ENCODE measurements around the gene UNC13A.

UNC13A gene

DNA sequence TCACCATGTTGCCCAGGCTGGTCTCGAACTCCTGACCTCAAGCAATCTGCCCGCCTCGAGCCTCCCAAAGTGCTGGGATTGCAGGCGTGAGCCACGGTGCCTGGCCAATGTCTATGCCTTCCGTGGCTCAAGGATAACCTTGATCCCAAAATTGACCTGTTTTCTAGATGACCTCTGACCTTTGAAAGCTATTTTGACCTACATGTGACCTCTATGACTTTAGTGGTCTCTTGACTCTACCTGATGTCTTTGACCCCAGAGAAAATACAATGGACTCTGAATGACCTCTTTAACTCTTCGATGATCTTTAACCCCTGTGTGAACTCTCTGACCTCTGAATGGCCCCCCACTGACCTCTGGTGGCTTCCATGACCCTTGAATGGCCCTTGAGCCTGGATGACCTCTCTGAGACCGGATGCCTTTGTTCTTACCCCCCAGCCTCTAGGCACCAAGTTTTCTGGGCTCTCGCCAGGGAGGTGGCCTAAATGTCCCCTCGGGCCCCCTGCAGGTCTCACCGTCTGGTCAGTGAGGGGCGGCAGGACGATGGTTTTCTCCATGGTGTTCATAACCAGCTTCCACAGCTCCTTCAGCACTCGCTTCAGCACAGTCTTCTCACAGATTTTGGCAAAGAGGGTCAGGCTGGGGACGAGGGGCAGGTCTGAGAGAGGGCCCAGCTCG lies 63.7 kb downstream of the UNC13A start:
- DNase-seq = no peak

DNA sequence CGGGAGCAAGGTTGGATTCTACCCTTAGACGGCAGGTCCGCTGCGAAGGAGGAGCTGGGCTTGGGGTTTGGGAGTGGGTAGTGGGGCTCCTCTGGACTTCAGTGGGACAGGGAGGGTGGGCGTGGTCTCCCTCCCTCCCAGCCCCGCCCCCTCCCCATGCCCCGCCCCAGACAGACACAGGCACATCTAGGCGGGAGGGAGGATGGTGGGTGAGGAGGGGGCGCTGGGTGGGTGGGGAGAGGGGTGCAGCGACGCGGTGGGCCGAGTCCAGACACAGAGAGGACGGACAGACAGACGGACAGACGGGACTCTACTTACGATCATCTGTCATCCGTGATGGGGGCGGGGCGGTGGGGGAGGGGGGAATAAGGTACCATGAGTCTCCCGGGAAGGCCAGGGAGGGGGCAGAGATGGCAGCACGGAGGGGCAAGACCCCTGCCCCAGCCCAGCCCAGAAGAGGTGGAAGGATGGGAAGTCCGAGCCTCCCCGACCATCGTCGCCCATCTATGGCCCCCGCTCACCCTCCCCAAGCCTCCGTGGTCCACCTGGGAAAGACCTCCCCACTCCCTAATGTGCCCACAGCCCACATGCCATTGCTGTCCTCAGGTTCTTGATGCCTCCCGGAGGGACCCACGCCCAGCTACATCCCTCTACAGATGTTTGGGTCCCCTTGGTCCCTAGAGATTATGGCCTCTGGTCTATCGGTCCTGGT lies 64.8 kb downstream of the UNC13A start:
- no peak for DNase-seq

- no peak for DNase-seq
Measured at GRCh38 chr19:17620696-17621095, 67.5 kb downstream of the UNC13A start.

DNA sequence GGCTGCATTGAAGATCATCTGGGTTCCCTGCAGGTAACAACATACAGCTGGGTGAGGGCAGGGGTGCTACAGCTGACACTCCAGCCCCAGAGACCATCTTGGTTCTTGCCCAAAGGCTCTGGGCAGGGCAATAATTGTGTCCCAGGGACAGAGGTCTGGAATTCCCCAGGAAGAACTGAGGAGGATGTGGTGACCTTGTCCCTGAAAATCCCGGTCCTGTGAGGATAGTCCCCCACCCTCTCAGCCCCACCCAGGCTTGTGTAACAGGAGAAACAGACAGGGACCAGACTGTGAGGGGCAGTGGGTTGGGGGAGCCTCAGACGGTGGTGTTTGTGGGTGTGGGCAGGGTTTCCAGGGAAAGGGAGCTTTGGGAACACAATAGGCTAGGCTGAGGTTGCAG lies 69.2 kb downstream of the UNC13A start:
- no peak for DNase-seq

DNA sequence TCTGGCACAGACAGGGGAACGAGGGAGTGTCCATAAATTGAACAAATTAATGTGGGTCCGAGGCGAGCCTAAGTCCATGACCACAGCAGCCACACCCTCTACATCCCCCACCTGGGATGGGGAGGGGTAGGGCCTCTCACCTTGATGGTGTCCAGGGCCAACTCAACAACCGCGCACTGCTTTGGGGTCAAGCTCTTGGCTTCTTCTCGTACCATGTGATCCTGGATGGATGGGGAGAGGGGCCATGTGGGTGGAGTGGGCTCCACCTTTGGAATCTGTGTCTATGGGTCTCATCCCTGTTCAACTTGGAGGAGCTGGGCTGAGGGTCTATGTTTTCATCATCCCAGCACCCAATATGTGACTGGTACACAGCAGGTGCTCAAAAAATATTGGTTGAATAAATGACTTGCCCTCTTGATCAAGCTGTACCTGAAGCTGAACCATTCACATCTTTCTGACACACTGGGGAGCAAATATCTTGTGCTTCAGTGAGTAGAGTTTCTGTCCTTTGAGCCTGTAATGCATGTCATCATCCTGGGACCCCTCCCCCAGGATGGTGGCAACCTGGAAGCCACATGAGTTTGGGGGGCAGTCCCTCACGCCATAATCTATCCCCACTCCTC lies 69.8 kb downstream of the UNC13A start:
- no peak for DNase-seq

GRCh38 chr19:17617807-17618192 lies 70.4 kb downstream of the UNC13A start:
- no peak for DNase-seq

- no peak for DNase-seq
Measured at GRCh38 chr19:17616961-17617806, 71.0 kb downstream of the UNC13A start.

GRCh38 chr19:17616686-17616960 lies 71.5 kb downstream of the UNC13A start:
- no peak for DNase-seq

GRCh38 chr19:17615889-17616685 lies 72.1 kb downstream of the UNC13A start:
- DNase-seq = no peak

GRCh38 chr19:17614476-17614875 lies 73.7 kb downstream of the UNC13A start:
- DNase-seq = no peak

GRCh38 chr19:17611462-17612244 lies 76.5 kb downstream of the UNC13A start:
- no peak for DNase-seq

DNA sequence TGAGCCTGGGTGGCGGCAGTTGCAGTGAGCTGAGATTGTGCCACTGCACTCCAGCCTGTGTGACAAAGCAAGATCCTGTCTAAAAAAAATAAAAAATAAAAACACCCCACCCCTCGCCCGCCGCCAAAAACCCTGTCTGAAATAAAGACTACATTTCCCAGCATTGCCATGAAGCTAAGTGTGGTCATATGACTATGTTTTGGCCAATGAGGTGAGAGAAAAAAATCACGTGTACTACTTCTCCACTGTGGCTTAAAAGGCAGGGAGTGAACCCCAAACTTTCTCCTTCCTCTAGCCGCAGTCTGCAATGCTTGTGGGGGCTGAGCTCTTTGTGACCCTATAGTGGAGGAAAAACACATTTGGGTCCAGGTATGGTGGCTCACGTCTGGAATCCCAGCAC lies 77.8 kb downstream of the UNC13A start:
- DNase-seq = no peak

DNA sequence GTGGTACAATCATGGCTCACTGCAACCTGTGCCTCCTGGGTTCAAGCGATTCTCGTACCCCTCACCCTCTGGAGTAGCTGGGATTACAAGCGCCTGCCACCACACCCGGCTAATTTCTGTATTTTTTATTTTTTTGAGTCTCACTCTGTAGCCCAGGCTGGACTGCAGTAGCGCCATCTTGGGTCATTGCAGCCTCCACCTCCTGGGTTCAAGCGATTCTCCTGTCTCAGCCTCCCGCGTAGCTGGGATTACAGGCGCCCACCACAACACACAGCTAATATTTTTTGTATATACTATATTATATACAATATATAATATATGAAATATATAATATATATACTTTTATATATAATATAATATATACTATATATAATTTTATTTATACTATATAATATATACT lies 80.2 kb downstream of the UNC13A start:
- DNase-seq = no peak

- DNase-seq = no peak
Measured at GRCh38 chr19:17606590-17607185, 81.5 kb downstream of the UNC13A start.

- DNase-seq = peak; percentile 92
Measured at GRCh38 chr19:17605761-17606589, 82.2 kb downstream of the UNC13A start.

- DNase-seq = no peak
Measured at GRCh38 chr19:17605117-17605516, 83.0 kb downstream of the UNC13A start.

- DNase-seq = no peak
Measured at GRCh38 chr19:17604372-17605025, 83.7 kb downstream of the UNC13A start.

GRCh38 chr19:17602872-17603510 lies 85.2 kb downstream of the UNC13A start:
- DNase-seq = no peak

DNA sequence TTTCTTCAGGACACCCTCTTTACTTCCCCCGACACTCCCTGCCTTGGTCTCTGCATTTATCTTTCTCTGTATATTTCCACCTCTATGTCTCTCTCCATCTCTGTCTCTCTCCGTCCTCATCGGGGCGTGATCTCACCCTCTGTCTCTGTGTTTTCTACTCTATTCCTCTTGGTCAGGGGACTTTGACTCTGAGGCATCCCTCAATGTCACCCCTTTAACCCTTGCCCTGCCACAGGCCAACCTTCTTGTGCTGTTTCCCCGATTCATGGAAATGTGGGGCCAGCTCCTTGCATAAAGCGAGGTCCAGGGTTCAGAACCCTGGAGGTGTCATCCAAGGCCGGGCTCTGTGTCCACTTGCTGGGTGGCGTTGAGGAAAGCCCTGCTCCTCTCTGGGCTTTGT lies 85.9 kb downstream of the UNC13A start:
- no peak for DNase-seq
